ENCODE results near the gene RAB6A. TPM values are rescaled to one million over a fixed set of nuclear protein-coding genes. Genes with fewer than 3 reads are reported as not detected.
"Not testable (repeated sequence)": the region's sequence is repeated elsewhere in the genome, so short reads cannot be mapped to it uniquely, and the experiment has no call there.

The RAB6A gene
- polyA plus RNA-seq, 1 experiment, result 153 TPM

- TF ChIP-seq CTCF (IDR thresholded peaks at IDR 0.05; ENCODE audit: low read depth, low read length), result no peak
- H3K27me3 ChIP-seq (ENCODE audit: control insufficient read depth, insufficient read depth, low read length), result no peaks in the 10 kb centered on the region
- POLR2A ChIA-PET, result no interaction called here
- CTCF ChIA-PET, result no interaction called here
- DNase-seq (ENCODE audit: low read depth, low spot score), result no peak
- no peak overlapping the region for H3K4me3 ChIP-seq (ENCODE audit: low read depth, low read length)
- no peaks in the 10 kb centered on the region for H3K9me3 ChIP-seq (ENCODE audit: control insufficient read depth, insufficient read depth, low read length)
- no peak overlapping the region for H3K27ac ChIP-seq (ENCODE audit: low read depth, low read length)
Observed at GRCh38 chr11:73746701-73747100, 14.2 kb downstream of the RAB6A start.

GRCh38 chr11:73743045-73743444 lies 17.8 kb downstream of the RAB6A start:
- no peaks in the 10 kb centered on the region for H3K9me3 ChIP-seq (ENCODE audit: control insufficient read depth, insufficient read depth, low read length)
- ChIA-PET CTCF (interaction anchor here (0.6 kb wide), 1 partner anchor 82 kb away, joined by 3 read pairs; no protein-coding TSS in a partner anchor), POLR2A (no interaction called here)
- H3K27me3 ChIP-seq (ENCODE audit: control insufficient read depth, insufficient read depth, low read length), result no peaks in the 10 kb centered on the region
- no peak for TF ChIP-seq CTCF (IDR thresholded peaks at IDR 0.05; ENCODE audit: low read depth, low read length)
- H3K27ac ChIP-seq (ENCODE audit: low read depth, low read length), result no peak overlapping the region
- DNase-seq (ENCODE audit: low read depth, low spot score), result no peak
- H3K4me3 ChIP-seq (ENCODE audit: low read depth, low read length), result no peak overlapping the region

- H3K27me3 ChIP-seq (ENCODE audit: control insufficient read depth, insufficient read depth, low read length); CTCF ChIA-PET; POLR2A ChIA-PET; DNase-seq (ENCODE audit: low read depth, low spot score); H3K9me3 ChIP-seq (ENCODE audit: control insufficient read depth, insufficient read depth, low read length); H3K4me3 ChIP-seq (ENCODE audit: low read depth, low read length); H3K27ac ChIP-seq (ENCODE audit: low read depth, low read length): not testable (repeated sequence)
Observed at GRCh38 chr11:73735959-73736358, 24.9 kb downstream of the RAB6A start.

GRCh38 chr11:73734993-73735392 lies 25.9 kb downstream of the RAB6A start:
- no peak for DNase-seq (ENCODE audit: low read depth, low spot score)
- Histone ChIP-seq H3K27ac (ENCODE audit: low read depth, low read length) (no peak overlapping the region), H3K27me3 (ENCODE audit: control insufficient read depth, insufficient read depth, low read length) (no peaks in the 10 kb centered on the region), H3K4me3 (ENCODE audit: low read depth, low read length) (no peak overlapping the region), H3K9me3 (ENCODE audit: control insufficient read depth, insufficient read depth, low read length) (no peaks in the 10 kb centered on the region; the same call in 1 of the 2 replicates)
- CTCF ChIA-PET, result no interaction called here
- POLR2A ChIA-PET, result no interaction called here
- no peak for TF ChIP-seq CTCF (IDR thresholded peaks at IDR 0.05; ENCODE audit: low read depth, low read length)

GRCh38 chr11:73734011-73734410 lies 26.9 kb downstream of the RAB6A start:
- CTCF ChIA-PET; H3K27me3 ChIP-seq (ENCODE audit: control insufficient read depth, insufficient read depth, low read length); H3K27ac ChIP-seq (ENCODE audit: low read depth, low read length); H3K4me3 ChIP-seq (ENCODE audit: low read depth, low read length); H3K9me3 ChIP-seq (ENCODE audit: control insufficient read depth, insufficient read depth, low read length); DNase-seq (ENCODE audit: low read depth, low spot score); POLR2A ChIA-PET: not testable (repeated sequence)

GRCh38 chr11:73732936-73733335 lies 27.9 kb downstream of the RAB6A start:
- H3K4me3 ChIP-seq (ENCODE audit: low read depth, low read length); DNase-seq (ENCODE audit: low read depth, low spot score); CTCF ChIA-PET; H3K27me3 ChIP-seq (ENCODE audit: control insufficient read depth, insufficient read depth, low read length); H3K27ac ChIP-seq (ENCODE audit: low read depth, low read length); H3K9me3 ChIP-seq (ENCODE audit: control insufficient read depth, insufficient read depth, low read length); POLR2A ChIA-PET: not testable (repeated sequence)

Data from AG04450 (cell line).